GM12801 (cell line): Measurements from ENCODE around the gene EPB41L4A.

Experiments used
- CTCF ChIP-seq: IDR thresholded peaks from one replicate; pipeline ENCODE4 v1.5.1; 2011; ENCODE audit warnings: control low read depth; ENCODE audit not compliant: insufficient read length; ENCODE audit errors: extremely low read depth

Gene EPB41L4A

GRCh38 chr5:112366987-112367386, 52.1 kb downstream of the EPB41L4A start:
- TF ChIP-seq CTCF: no peak

- TF ChIP-seq CTCF: no peak
Measured at GRCh38 chr5:112356178-112356956, 62.7 kb downstream of the EPB41L4A start.

- no peak for TF ChIP-seq CTCF
Measured at GRCh38 chr5:112355058-112355685, 63.9 kb downstream of the EPB41L4A start.

- no peak for TF ChIP-seq CTCF
Measured at GRCh38 chr5:112353678-112354077, 65.4 kb downstream of the EPB41L4A start.

- TF ChIP-seq CTCF: no peak
Measured at GRCh38 chr5:112351225-112351624, 67.9 kb downstream of the EPB41L4A start.

- no peak for TF ChIP-seq CTCF
Measured at GRCh38 chr5:112350626-112351025, 68.5 kb downstream of the EPB41L4A start.

- TF ChIP-seq CTCF: no peak
Measured at GRCh38 chr5:112349371-112349770, 69.7 kb downstream of the EPB41L4A start.
